Amniotic epithelial cell (primary cell): ENCODE results near the gene ZNF326.
"Not testable (repeated sequence)": the region's sequence is repeated elsewhere in the genome, so short reads cannot be mapped to it uniquely, and the experiment has no call there.

Experiments
- DNase-seq: peaks from one replicate; pipeline ENCODE4 v3.0.0-alpha.2; 2010; ENCODE audit warnings: low read depth

ZNF326 gene

GRCh38 chr1:89996450-89997110 lies 1.7 kb downstream of the ZNF326 start:
- DNase-seq = no peak

DNA sequence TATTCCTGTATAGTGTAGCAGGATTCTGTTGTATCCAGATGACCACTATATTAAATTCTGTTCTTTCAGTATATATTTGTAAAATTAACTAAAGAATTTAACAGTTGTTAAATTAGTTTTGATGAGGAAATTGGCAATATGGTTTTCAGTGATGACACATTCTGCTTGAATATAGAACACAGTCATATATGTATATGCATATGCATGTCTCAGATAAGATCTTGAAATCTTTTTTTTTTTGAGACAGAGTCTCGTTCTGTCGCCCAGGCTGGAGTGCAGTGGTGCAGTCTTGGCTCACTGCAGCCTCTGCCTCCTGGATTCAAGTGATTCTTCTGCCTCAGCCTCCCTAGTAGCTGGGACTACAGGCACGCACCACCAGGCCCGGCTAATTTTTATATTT lies 2.2 kb downstream of the ZNF326 start:
- not testable (repeated sequence) for DNase-seq

GRCh38 chr1:89998306-89998705 lies 3.4 kb downstream of the ZNF326 start:
- peak; percentile 31 for DNase-seq

GRCh38 chr1:89999208-89999607 lies 4.3 kb downstream of the ZNF326 start:
- peak; percentile 22 for DNase-seq

DNA sequence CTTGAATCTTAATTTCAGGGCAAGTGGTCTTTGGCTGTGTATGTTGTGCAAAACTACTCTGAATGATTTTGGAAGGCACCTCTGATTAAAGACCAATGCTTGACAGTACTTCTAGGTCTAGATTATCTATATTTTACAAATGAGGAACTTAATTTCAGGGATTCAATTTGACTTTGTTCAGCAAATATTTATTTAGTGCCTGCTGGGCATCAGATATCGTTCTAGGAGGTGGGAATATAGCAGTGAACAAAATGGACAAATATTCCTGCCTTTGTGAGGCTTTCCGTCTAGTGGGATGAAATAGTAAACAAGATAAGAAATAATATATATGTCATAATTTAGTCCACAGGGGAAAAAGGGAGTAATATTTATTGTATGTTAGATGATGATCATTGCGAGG lies 4.7 kb downstream of the ZNF326 start:
- no peak for DNase-seq

GRCh38 chr1:90000934-90001676 lies 6.2 kb downstream of the ZNF326 start:
- DNase-seq = no peak

- peak; percentile 78 for DNase-seq
These were observed 13.1 kb downstream of the ZNF326 start for GRCh38 chr1:90007979-90008404.

GRCh38 chr1:90012300-90012699 lies 17.4 kb downstream of the ZNF326 start:
- DNase-seq = peak; percentile 55

- no peak for DNase-seq
These were observed 28.8 kb downstream of the ZNF326 start for GRCh38 chr1:90023691-90024090.

GRCh38 chr1:90027281-90027680 lies 32.4 kb downstream of the ZNF326 start:
- no peak for DNase-seq

DNA sequence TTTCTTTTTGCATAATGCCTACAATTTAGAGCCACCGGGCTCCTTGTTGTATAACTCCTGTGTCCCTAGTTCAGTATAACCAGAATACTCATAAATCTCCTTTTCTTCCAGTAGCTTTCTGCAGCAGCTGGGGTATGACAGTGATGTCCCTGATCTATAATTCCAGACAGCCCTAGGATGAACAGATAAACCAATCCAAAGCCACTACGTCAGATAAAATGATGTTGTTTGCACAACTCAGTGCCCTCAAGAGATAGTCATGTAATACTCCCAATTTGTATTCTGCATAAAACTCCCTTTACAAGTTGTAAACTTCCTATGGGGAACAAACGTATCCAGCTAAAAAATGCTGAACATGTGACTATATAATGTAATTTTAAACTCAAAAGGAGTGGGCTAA lies 44.7 kb downstream of the ZNF326 start:
- no peak for DNase-seq

- no peak for DNase-seq
These were observed 48.7 kb downstream of the ZNF326 start for GRCh38 chr1:90043586-90043985.

- DNase-seq = no peak
These were observed 49.4 kb downstream of the ZNF326 start for GRCh38 chr1:90044346-90044745.

GRCh38 chr1:90045853-90046563 lies 51.1 kb downstream of the ZNF326 start:
- DNase-seq = peak; percentile 14

DNA sequence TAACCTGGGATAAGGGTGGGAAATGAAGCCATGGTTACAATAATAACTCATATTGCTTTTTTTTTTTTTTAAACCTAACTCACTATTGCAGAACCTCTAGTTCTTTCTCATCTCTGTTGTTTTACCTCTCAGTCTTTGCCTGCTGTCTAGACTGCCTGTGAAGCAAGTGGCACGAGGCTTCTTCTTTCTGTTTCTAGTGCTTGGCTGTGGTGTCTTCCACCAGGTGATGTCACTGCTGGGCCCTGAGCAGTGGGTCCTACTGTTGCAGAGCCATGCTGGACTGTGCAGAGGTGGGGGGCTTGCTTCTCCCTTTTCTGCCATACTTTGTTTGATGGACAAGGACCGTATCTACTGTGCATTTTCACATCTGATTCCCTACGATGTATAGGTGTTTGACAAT lies 51.7 kb downstream of the ZNF326 start:
- no peak for DNase-seq

DNA sequence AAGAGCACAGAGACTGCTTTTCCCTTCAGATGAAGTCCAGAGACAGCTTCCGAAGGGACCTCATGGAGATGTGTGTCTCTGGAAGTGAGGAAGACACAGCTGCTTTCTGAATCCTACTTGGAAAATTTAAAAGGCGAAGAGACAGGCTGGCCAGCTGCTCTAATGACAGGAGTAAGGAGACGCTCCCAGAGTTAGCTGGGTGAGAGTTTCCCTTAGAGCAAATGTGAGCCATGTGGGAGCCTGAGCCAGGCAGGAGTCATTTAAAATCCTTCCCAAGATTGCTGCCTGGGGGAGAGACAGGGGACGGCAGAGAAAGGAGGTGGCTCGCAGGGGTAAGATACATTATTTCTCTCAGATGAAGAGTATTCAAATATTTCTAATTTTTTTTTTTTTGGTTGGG lies 53.1 kb downstream of the ZNF326 start:
- DNase-seq = no peak

DNA sequence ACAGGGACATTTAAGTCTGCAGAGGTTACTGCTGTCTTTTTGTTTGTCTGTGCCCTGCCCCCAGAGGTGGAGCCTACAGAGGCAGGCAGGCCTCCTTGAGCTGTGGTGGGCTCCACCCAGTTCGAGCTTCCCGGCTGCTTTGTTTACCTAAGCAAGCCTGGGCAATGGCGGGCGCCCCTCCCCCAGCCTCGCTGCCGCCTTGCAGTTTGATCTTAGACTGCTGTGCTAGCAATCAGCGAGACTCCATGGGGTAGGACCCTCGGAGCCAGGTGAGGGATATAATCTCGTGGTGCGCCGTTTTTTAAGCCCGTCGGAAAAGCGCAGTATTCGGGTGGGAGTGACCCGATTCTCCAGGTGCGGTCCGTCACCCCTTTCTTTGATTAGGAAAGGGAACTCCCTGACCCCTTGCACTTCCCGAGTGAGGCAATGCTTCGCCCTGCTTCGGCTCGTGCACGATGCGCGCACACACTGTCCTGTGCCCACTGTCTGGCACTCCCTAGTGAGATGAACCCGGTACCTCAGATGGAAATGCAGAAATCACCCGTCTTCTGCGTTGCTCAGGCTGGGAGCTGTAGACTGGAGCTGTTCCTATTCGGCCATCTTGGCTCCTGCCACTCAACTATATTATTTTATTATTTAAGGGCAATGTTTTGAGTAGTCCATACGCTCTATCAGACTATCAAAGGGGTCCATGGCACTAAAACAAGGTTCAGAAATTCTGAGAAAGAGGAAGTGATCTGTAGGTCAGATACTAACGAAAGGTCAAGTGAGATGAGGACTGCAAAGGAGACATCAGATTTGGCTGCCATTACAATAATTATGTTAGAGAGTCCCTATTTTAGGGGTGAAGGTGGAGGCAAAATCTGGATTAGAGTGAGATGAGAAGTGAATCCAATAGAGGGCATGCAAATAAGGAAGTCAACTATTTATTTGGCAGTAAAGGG lies 68.1 kb downstream of the ZNF326 start:
- DNase-seq = not testable (repeated sequence)

- not testable (repeated sequence) for DNase-seq
These were observed 69.2 kb downstream of the ZNF326 start for GRCh38 chr1:90064109-90064508.

GRCh38 chr1:90067194-90067931 lies 72.5 kb downstream of the ZNF326 start:
- DNase-seq = no peak

GRCh38 chr1:90068611-90069280 lies 73.8 kb downstream of the ZNF326 start:
- no peak for DNase-seq

DNA sequence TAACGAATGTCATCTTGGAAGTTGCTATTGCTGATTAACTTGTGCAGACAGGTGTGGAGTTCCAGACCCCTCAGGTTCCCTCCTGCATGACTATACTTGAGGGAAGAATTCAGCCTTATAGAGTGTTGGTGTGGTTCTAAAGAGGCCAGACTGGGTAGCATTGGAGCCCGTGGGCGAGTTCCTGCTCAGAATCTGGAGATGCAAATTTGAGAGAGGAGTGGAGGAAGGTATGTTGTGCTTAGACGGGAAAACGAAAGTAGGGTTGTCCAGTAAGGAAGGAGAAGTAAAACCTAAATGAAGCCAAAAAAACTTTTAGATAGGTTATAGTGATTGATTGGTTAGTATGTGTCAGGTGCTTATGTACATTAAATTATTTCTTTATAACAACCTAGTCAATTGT lies 79.2 kb downstream of the ZNF326 start:
- DNase-seq = no peak
